AG04450 (cell line): Measurements from ENCODE around the gene PLOD2. TPM values are rescaled to one million over a fixed set of nuclear protein-coding genes. Genes with fewer than 3 reads are reported as not detected.
A peak's percentile ranks its signal among the peaks of the same experiment; 100 is the strongest.

ENCODE experiments used
- CTCF ChIA-PET: fragments of 300-600, 350-600 bp; formaldehyde crosslinking; extraction: SDS; loops from one replicate; lab custom pipeline; 2022; ENCODE audit warnings: antibody characterized with exemption, inconsistent platforms; lab: Charles Lee
- POLR2A ChIA-PET: fragments of 350-600 bp; formaldehyde crosslinking; extraction: SDS; loops from one replicate; lab custom pipeline; 2021; ENCODE audit warnings: antibody characterized with exemption, inconsistent platforms; lab: Yijun Ruan, JAX
- DNase-seq: peaks from one replicate; pipeline ENCODE4 v3.0.0-alpha.2; 2011; ENCODE audit warnings: low read depth, low spot score
- H3K27ac ChIP-seq: one replicate; pipeline ENCODE4 v1.5.1; 2012; ENCODE audit warnings: low read depth, low read length, control low read depth
- H3K27me3 ChIP-seq: one replicate; pipeline ENCODE4 v1.6.0; 2012; ENCODE audit warnings: low read length; ENCODE audit not compliant: control insufficient read depth, insufficient read depth
- H3K4me3 ChIP-seq: 2 replicates; pipeline ENCODE4 v1.5.1; 2011; ENCODE audit warnings: mild to moderate bottlenecking, low read depth, low read length, control low read depth
- H3K9me3 ChIP-seq: 2 replicates; pipeline ENCODE4 v1.5.1; 2012; ENCODE audit warnings: low read length; ENCODE audit not compliant: control insufficient read depth, insufficient read depth
- polyA plus RNA-seq: library from polyadenylated mRNA; depleted of rRNA; stranded (reverse); fragments of >200 nt; gene quantifications from 2 replicates; pipeline ENCODE4 v1.2.3, GENCODE V29; 2011
- TF ChIP-seq, protein P1 (sequence below): IDR thresholded peaks from 2 replicates; pipeline ENCODE4 v1.5.1; 2011; ENCODE audit warnings: low read depth, low read length, control low read depth, inconsistent platforms

PLOD2 gene
- polyA plus RNA-seq, 1 experiment = 88.9 TPM

DNA sequence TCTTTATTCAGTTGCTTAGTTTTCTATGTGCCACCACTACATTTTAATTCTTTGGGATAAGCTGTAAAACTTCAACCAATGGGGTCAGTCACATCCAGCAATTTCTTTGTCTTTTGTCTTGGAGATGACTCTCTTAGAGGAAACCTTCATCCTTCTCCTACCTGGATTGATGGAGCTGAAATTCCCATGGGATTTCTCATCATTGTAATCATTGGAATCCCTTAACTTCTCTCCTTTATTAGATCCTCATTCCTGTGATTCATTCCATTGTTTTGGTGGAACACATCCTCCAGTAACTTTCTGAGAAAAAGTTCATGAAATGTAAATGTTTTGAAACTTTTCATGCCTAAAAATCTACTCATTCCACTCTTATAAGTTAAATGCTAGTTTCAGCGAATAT is 9.6 kb upstream of the PLOD2 start:
- CTCF ChIA-PET = interaction anchor here (1.6 to 4.1 kb wide), 3 partner anchors 19 to 157 kb away, joined by 5 to 42 read pairs (median 8); no protein-coding TSS in a partner anchor
- POLR2A ChIA-PET = no interaction called here

GRCh38 chr3:146169891-146170290 is 8.9 kb upstream of the PLOD2 start:
- H3K9me3 ChIP-seq = no peaks in the 10 kb centered on the region
- DNase-seq = no peak
- ChIA-PET CTCF (interaction anchor here (1.0 to 1.6 kb wide), 2 partner anchors 16 to 105 kb away, joined by 3 to 5 read pairs; no protein-coding TSS in a partner anchor), POLR2A (interaction anchor here (0.6 kb wide), 1 partner anchor 15 kb away, joined by 5 read pairs; no protein-coding TSS in a partner anchor)
- TF ChIP-seq, protein P1, sequence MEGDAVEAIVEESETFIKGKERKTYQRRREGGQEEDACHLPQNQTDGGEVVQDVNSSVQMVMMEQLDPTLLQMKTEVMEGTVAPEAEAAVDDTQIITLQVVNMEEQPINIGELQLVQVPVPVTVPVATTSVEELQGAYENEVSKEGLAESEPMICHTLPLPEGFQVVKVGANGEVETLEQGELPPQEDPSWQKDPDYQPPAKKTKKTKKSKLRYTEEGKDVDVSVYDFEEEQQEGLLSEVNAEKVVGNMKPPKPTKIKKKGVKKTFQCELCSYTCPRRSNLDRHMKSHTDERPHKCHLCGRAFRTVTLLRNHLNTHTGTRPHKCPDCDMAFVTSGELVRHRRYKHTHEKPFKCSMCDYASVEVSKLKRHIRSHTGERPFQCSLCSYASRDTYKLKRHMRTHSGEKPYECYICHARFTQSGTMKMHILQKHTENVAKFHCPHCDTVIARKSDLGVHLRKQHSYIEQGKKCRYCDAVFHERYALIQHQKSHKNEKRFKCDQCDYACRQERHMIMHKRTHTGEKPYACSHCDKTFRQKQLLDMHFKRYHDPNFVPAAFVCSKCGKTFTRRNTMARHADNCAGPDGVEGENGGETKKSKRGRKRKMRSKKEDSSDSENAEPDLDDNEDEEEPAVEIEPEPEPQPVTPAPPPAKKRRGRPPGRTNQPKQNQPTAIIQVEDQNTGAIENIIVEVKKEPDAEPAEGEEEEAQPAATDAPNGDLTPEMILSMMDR = no peak
- H3K4me3 ChIP-seq = no peak overlapping the region
- H3K27ac ChIP-seq = no peak overlapping the region
- H3K27me3 ChIP-seq = no peaks in the 10 kb centered on the region

More for the DNA sequence above, 9.6 kb upstream of the PLOD2 start:
- no peaks in the 10 kb centered on the region for H3K27me3 ChIP-seq
- TF ChIP-seq, protein P1 = no peak
- H3K9me3 ChIP-seq = no peaks in the 10 kb centered on the region
- no peak overlapping the region for H3K27ac ChIP-seq
- no peak for DNase-seq
- H3K4me3 ChIP-seq = no peak overlapping the region

GRCh38 chr3:146166826-146167225 is 5.8 kb upstream of the PLOD2 start:
- no peak for DNase-seq
- Histone ChIP-seq H3K27me3 (no peaks in the 10 kb centered on the region), H3K9me3 (no peaks in the 10 kb centered on the region), H3K27ac (peak overlapping the region; percentile 42), H3K4me3 (no peak overlapping the region)
- CTCF ChIA-PET = interaction anchor here (0.6 to 4.2 kb wide), 5 partner anchors 21 to 410 kb away, joined by 3 to 27 read pairs (median 16); no protein-coding TSS in a partner anchor
- TF ChIP-seq, protein P1 = no peak
- POLR2A ChIA-PET = no interaction called here

GRCh38 chr3:146166415-146166821 is 5.4 kb upstream of the PLOD2 start:
- POLR2A ChIA-PET = no interaction called here
- no peak for DNase-seq

DNA sequence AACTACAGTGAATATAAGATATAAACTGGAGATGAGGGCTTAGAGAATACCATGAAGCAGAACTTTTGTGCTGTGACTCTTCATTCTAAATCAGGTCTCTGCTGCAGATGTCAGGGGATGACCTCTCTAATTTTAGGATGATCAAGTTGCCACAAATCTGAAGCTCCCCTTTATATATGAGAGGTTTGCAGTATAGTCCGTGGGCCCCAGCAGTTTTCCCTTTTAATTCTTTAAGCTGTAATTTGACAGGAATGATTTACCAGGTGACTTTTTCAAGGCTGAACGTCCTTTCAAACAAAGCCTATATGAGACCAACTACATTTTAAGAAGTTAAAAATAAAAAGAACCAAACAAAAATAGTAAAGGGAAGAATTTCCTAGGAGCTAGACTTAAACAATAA is 4.9 kb upstream of the PLOD2 start:
- TF ChIP-seq, protein P1 = no peak
- H3K27ac ChIP-seq = peak overlapping the region; percentile 43
- H3K4me3 ChIP-seq = no peak overlapping the region
- ChIA-PET POLR2A (no interaction called here), CTCF (interaction anchor here (1.4 to 4.2 kb wide), 5 partner anchors 11 to 101 kb away, joined by 4 to 27 read pairs (median 16); no protein-coding TSS in a partner anchor)
- H3K27me3 ChIP-seq = no peaks in the 10 kb centered on the region
- no peaks in the 10 kb centered on the region for H3K9me3 ChIP-seq
- no peak for DNase-seq

More at GRCh38 chr3:146166415-146166821, 5.4 kb upstream of the PLOD2 start:
- H3K27me3 ChIP-seq = no peaks in the 10 kb centered on the region
- CTCF ChIA-PET = interaction anchor here (0.6 to 4.2 kb wide), 6 partner anchors 18 to 411 kb away, joined by 3 to 27 read pairs (median 10); no protein-coding TSS in a partner anchor
- no peak overlapping the region for H3K27ac ChIP-seq
- TF ChIP-seq, protein P1 = no peak
- H3K9me3 ChIP-seq = no peaks in the 10 kb centered on the region
- no peak overlapping the region for H3K4me3 ChIP-seq
